HG03342 (cell line): Measurements from ENCODE around the gene MASP1.
"Not testable (repeated sequence)": the region's sequence is repeated elsewhere in the genome, so short reads cannot be mapped to it uniquely, and the experiment has no call there.

Experiments
- ATAC-seq: cut with Tn5 transposase; IDR thresholded peaks from one replicate; pipeline ENCODE4 v1.9.1; 2021; ENCODE audit warnings: mild to moderate bottlenecking, moderate library complexity; ENCODE audit not compliant: unreplicated experiment

MASP1 gene

GRCh38 chr3:187228740-187229139, 62.8 kb downstream of the MASP1 start:
- ATAC-seq = no peak

DNA sequence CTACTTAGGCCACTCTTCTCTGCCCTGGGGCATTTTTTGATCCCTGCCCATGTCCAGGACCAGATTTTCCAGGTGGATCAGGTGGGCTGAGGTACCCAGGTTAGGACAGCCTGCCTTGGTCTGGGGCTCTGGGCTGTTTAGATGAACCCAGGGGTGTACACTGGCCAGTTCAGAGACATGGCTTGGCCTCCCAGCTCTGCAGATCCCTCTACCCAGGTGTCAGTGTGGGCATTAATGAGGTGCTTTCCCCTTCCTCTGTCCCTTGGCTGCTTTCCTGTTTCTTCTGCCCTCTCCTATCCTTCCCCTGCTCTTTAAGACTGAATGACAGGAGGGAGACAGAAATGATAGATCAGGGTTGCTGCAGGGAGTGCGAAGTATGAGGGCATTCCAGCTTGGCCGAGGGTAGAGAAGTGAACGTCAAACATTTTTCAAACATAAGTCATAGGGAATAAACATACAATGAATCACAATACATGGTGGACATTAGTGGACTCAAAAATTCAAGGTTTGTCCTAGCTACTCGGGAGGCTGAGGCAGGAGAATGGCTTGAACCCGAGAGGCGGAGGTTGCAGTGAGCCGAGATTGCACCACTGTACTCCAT, 63.8 kb downstream of the MASP1 start:
- ATAC-seq = no peak

GRCh38 chr3:187223799-187224198, 67.7 kb downstream of the MASP1 start:
- no peak for ATAC-seq

DNA sequence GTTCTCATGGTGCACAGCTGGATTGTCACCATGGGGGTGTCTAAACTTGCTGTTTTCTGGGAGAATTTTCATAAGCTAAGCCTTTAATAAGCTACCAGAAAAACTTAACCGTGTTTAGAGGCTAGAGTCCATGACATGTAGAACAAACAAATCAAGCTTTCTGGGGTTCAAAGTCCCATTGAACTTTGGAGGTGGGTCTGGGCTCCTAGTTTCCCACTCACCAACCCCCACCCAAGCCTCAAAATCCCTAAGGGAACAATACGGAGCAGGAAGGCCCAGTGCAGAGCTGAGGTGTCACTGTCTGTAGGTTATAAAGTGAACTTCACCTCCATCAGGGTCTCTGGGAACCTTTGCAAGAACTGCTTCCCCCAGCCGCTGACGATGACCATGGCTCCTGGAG, 68.7 kb downstream of the MASP1 start:
- ATAC-seq = no peak

- no peak for ATAC-seq
These were observed 76.1 kb downstream of the MASP1 start for GRCh38 chr3:187215460-187215859.

DNA sequence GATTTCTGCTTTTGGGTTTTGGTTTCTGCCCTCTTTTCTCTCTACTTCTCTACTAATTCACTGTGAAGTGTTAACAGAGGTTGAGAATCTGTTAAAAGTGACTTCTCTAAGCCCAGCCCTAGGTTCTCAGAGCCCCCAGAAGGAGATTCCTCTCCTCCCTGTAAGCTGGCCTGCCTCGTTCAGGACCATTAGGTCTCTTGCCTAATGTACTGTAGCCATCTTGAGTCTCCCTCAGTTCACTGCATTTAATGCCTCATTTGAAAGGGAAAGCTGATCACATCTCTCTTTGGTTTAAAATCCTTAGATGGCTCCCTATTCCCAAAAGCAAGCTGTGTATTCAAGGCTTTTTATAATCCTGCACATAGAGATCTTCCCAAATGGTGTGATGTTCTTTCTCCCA, 77.9 kb downstream of the MASP1 start:
- no peak for ATAC-seq

DNA sequence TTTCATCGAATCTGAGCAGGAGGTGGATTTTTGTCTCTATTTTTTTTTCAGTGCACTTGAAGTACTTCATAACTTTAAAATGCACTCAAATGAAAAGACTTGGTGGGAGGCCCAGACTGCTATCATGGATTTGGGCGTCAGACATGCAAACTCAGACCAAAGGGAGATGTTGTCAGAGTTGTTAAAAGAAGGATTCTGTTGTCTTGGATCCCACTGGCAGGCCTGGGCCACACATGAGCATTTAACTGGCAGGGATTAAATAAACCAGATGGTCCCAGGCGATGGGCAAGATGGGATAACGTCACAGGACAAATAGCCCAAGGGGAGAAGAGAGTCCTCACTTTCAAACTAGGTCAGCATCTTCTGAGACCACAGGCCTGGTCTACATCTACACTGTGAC, 78.8 kb downstream of the MASP1 start:
- ATAC-seq = no peak

DNA sequence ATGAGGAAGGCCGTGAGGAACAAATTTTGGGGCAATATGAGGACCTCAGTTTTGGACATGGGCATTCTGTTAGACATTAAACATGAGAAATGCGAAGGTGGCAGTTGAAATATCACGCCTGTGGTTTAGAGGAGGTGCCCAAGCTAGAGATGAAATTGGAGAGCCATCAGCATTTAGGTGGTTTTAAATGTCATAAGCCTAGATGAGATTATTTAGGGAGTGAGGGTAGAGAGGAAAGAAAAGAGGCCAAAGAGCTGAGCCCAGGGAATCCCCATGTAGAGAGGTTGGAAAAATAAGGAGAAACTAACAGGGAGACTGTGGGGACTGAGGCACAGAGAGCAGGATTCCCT, 79.4 kb downstream of the MASP1 start:
- no peak for ATAC-seq

GRCh38 chr3:187211532-187212195, 79.9 kb downstream of the MASP1 start:
- ATAC-seq = no peak

DNA sequence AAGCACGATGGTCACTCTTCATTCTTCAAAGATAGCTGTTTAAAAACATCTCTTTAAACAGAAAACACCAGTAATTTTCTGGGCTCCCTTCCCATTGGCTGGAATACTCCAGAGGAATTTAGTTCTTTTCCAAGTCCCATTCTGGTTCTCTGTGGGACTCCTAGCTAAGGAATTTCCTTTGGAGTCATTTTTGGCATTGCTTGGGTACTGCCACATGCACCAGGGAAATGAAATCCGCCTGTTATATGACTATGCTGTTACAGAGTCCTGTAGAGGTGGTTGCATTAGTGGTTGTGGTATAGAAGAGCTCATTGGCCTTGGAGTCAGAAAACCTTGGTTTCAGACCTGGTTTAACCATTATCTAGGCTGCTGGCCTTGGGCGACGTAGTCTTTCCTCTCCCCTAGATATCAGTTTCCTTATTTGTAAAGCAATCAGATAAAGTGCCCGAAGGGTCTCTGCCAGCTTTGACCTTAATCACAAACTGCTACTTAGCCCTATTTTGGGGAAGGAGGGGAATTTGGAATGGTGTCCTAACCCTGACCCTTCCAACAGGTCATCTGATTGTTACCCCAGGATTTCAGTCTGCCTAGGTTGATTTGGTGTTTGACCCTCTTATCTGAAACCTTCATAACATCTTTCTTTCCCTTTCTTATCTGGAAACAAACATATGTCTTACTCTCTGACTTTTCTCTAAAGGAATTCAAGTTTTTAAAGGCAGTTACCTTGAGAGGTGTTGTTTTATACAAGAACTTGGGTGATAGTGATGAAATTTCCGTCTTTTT, 80.8 kb downstream of the MASP1 start:
- ATAC-seq = no peak

DNA sequence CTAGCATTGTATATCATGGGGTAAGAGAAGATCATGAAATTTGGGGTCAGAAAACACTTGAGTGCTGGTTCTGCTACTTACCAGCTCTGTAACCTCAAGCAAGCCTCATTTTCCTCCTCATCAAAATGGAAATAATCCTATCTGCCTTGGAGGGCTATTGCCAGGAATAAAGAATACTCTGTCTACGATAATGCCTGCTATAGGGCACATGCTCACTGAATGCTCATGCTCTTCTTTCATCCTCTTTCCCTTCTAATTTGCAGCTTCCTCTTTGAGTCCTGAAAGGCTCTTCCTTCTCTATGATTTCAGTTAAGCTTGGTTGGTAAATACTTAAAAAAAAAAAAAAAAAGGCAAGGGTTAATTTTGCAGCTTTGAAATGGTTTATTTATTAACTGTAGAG, 81.4 kb downstream of the MASP1 start:
- ATAC-seq = no peak

- no peak for ATAC-seq
These were observed 82.0 kb downstream of the MASP1 start for GRCh38 chr3:187209491-187209890.

DNA sequence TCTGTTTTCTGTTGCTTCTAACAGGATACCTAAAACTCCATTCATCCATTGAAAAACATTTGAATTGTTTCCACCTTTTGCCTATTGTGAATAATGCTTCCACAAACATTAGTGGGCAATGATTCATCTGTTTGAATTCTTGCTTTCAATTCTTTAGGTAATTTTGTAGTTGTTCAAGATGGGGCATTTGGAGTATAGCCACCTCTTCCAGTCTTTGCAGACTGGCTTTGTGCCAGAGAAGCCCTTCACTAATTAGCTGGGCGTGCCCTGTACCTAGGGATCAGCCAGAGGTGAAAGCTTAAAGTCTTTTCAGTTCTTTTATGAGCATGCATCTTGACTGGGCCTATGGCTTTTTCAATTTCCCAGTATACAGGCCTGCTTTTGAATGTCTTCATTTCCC, 83.4 kb downstream of the MASP1 start:
- no peak for ATAC-seq

GRCh38 chr3:187207624-187208023, 83.9 kb downstream of the MASP1 start:
- ATAC-seq = no peak

- no peak for ATAC-seq
These were observed 84.5 kb downstream of the MASP1 start for GRCh38 chr3:187207062-187207461.

DNA sequence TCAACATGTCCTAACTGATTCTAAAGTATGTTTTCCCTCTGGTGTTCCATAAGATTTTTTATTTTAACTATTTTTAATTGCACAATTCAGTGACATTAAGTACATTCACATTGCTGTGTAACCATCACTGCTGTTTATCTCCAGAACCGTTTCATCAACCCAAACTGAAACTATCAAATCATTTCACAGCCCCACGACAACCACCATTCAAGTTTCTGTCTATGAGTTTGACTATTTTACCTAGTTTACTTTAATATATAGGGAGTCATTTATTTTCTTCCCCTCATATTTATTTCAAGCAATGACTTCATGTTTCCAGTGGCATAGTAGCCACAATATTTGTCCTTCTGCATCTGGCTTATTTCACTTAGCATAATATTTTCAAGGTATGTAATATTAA, 85.9 kb downstream of the MASP1 start:
- ATAC-seq = no peak

- ATAC-seq = not testable (repeated sequence)
These were observed 92.0 kb downstream of the MASP1 start for GRCh38 chr3:187199463-187200050.

- ATAC-seq = no peak
These were observed 93.0 kb downstream of the MASP1 start for GRCh38 chr3:187198490-187198889.

GRCh38 chr3:187197335-187197649, 94.2 kb downstream of the MASP1 start, which contains the start of gene RTP1:
Gene RTP1 (plus strand): TSS chr3:187197486. CDS start chr3:187197516, 30 bp downstream.
- no peak for ATAC-seq

DNA sequence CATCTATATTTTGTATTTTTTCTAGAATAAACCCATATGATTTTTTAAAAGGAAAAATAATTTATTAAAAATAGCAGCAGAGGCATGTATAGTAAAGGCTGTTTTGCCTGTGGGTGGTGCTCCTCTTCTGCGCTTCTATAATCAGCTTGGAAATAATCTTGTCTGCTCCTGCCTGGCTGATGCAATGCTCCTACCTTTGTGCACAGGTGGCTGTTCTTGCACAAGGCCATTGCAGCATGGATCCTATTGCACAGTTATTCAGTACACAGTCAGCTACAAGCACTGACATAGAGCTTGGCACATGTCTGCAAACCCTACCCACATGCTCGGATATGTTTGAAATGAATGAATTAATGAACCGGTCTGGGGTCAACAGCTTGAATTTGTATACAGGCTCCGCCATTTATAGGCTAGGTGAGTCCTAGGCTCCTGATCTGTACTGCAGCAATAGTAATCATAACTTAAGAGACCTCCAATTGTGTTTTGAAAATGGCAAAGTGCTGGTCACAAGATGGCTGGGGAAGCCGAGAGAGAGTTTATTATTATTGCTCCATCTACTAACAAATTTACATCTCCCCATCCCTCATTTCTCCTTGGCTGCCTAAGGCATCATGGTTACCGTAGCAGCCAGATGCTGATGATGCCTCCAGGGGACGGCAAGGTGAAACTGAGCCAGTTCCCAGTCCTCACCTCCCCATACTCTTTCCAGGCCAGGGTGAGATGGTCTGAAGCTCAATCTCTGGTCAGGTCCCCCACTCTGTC, 94.8 kb downstream of the MASP1 start:
- no peak for ATAC-seq

DNA sequence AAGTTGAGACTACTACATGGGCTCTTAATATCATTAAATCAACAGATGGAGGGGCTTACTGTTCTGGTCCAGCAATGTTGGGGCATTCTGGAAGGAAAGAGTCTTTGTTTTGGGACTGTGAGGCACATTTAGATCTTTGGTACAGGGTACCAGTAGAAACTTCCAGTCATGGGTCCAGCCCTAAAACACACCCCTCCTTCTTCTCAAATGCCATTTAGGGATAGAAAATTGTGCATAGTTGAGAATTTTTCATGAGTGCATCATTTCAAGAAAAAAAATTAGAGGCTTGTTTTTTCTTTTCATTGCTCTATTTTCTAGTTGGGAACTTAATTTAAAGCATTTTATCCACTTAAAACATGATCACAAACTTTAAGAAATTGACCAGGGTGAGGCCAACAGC, 98.4 kb downstream of the MASP1 start:
- no peak for ATAC-seq
